GM15510 (cell line): Measurements from ENCODE around the gene S1PR2.

Experiments used
- POLR2A ChIP-seq: IDR thresholded peaks from 3 replicates; pipeline ENCODE4 v1.6.1; 2011; ENCODE audit warnings: borderline replicate concordance; ENCODE audit not compliant: insufficient read length; ENCODE audit errors: extremely low read depth

S1PR2 gene

GRCh38 chr19:10230861-10231611 lies at the start of gene S1PR2:
Gene S1PR2 (minus strand): TSS chr19:10231331. CDS start chr19:10224905, 6,426 bp downstream.
- peak; percentile 74 for TF ChIP-seq POLR2A

- no peak for TF ChIP-seq POLR2A
These were observed 48.8 kb upstream of the S1PR2 start for GRCh38 chr19:10279737-10280442.

- TF ChIP-seq POLR2A = no peak
These were observed 47.8 kb upstream of the S1PR2 start for GRCh38 chr19:10278935-10279334.

GRCh38 chr19:10277795-10278589 lies 46.9 kb upstream of the S1PR2 start:
- TF ChIP-seq POLR2A = no peak

GRCh38 chr19:10274589-10274988 lies 43.5 kb upstream of the S1PR2 start:
- TF ChIP-seq POLR2A = no peak

- no peak for TF ChIP-seq POLR2A
These were observed 40.5 kb upstream of the S1PR2 start for GRCh38 chr19:10271543-10272086.

- peak; percentile 99 for TF ChIP-seq POLR2A
These were observed 39.7 kb upstream of the S1PR2 start, which contains the start of gene ICAM1 for GRCh38 chr19:10270616-10271394. Gene ICAM1 (plus strand): TSS chr19:10271120. CDS start chr19:10271160, 40 bp downstream.

GRCh38 chr19:10270180-10270615 lies 39.1 kb upstream of the S1PR2 start:
- no peak for TF ChIP-seq POLR2A

- TF ChIP-seq POLR2A = no peak
These were observed 38.4 kb upstream of the S1PR2 start for GRCh38 chr19:10269333-10270179.

GRCh38 chr19:10268071-10268470 lies 36.9 kb upstream of the S1PR2 start:
- TF ChIP-seq POLR2A = no peak

GRCh38 chr19:10266706-10267105 lies 35.6 kb upstream of the S1PR2 start:
- no peak for TF ChIP-seq POLR2A

- TF ChIP-seq POLR2A = no peak
These were observed 31.6 kb upstream of the S1PR2 start for GRCh38 chr19:10262771-10263170.

GRCh38 chr19:10260141-10260584 lies 29.0 kb upstream of the S1PR2 start:
- no peak for TF ChIP-seq POLR2A
